HepG2 (cell line): Measurements from ENCODE around the gene RAC3. TPM values are rescaled to one million over a fixed set of nuclear protein-coding genes. Genes with fewer than 3 reads are reported as not detected.

Experiments used
- ATAC-seq: fragments of 200-7000 bp; cut with Tn5 transposase; 3 replicates; pipeline ENCODE4 v1.9.1; 2020; ENCODE audit warnings: mild to moderate bottlenecking, moderate library complexity
- BruUV-seq: library from RNA; stranded (reverse); fragments of 400-500 nt; replicated peaks from 2 replicates; lab custom pipeline; 2021; lab: Mats Ljungman, UMichigan
- CTCF ChIA-PET: fragments of 300-600 bp; formaldehyde crosslinking; extraction: SDS; loops from one replicate; lab custom pipeline; 2021; ENCODE audit warnings: low total read pairs, inconsistent platforms, low intra/inter-chr PET ratio; lab: Yijun Ruan, JAX
- POLR2A ChIA-PET: fragments of 350-600 bp; sonication (Branson Sonifier 250); formaldehyde crosslinking; loops from one replicate; lab custom pipeline; 2020; ENCODE audit warnings: antibody characterized with exemption, inconsistent platforms; lab: Yijun Ruan, JAX
- DNase-seq: peaks from one replicate; pipeline ENCODE4 v3.0.0-alpha.2; 2015; ENCODE audit warnings: low spot score
- FAIRE-seq: peaks from 3 replicates; lab custom pipeline; 2011; peaks lifted over from hg19 to GRCh38; lab: Jason Lieb, UNC
- H2AFZ ChIP-seq: one replicate; pipeline ENCODE4 v1.6.1; 2011; ENCODE audit warnings: low read length, inconsistent platforms
- H3K27ac ChIP-seq: fragments of 300-600 bp; 3 replicates; pipeline ENCODE4 v1.8.0; 2011; ENCODE audit warnings: mixed run types, mild to moderate bottlenecking, mixed read lengths, low read length, inconsistent platforms; ENCODE audit not compliant: insufficient read depth; ENCODE audit errors: extremely low read length
- H3K27me3 ChIP-seq, 2 experiments: fragments of 200-600 bp in 1 of 2; 2 replicates in 1 of 2; 3 replicates in 1 of 2; pipeline versions ENCODE4 v1.6.0 to v1.8.0; 2011; ENCODE audit warnings: low read length in 2 of 2, mild to moderate bottlenecking in 2 of 2, moderate library complexity in 2 of 2, inconsistent platforms in 1 of 2; ENCODE audit not compliant: insufficient read depth in 2 of 2, control insufficient read depth in 1 of 2
- H3K36me3 ChIP-seq, 2 experiments: fragments of 200-600 bp in 1 of 2; replicated peaks in 1 of 2; 2 replicates in 1 of 2; 3 replicates in 1 of 2; pipeline versions ENCODE4 v1.5.1 to v1.8.0; 2011; ENCODE audit warnings: low read length in 2 of 2, inconsistent platforms in 1 of 2; ENCODE audit not compliant: insufficient read depth in 2 of 2, control insufficient read depth in 1 of 2
- H3K4me1 ChIP-seq: 2 replicates; pipeline ENCODE4 v1.5.1; 2012; ENCODE audit warnings: low read length, inconsistent platforms; ENCODE audit not compliant: insufficient read depth
- H3K4me2 ChIP-seq: 2 replicates; pipeline ENCODE4 v1.6.0; 2011; ENCODE audit warnings: low read depth, low read length, inconsistent platforms
- H3K4me3 ChIP-seq, 3 experiments: fragments of 200-600 bp in 1 of 3; sonication (generic), shearing (Covaris generic) in 1 of 3; replicated peaks in 1 of 3; 2 replicates each; pipeline ENCODE4 v1.5.1; 2011 to 2016; ENCODE audit warnings: low read length in 3 of 3, inconsistent platforms in 2 of 3, low read depth in 2 of 3, mild to moderate bottlenecking in 2 of 3, control low read depth in 1 of 3, mixed read lengths in 1 of 3; ENCODE audit not compliant: insufficient read depth in 1 of 3
- H3K79me2 ChIP-seq: one replicate; pipeline ENCODE4 v1.6.1; 2011; ENCODE audit warnings: low read length, inconsistent platforms; ENCODE audit not compliant: insufficient read depth
- H3K9ac ChIP-seq: 2 replicates; pipeline ENCODE4 v1.6.0; 2011; ENCODE audit warnings: mild to moderate bottlenecking, low read depth, low read length, inconsistent platforms; ENCODE audit not compliant: insufficient read depth
- H3K9me3 ChIP-seq: 2 replicates; pipeline ENCODE4 v1.5.1; 2012; ENCODE audit warnings: mild to moderate bottlenecking, low read length
- H4K20me1 ChIP-seq: 2 replicates; pipeline ENCODE4 v1.6.0; 2011; ENCODE audit warnings: inconsistent platforms, mild to moderate bottlenecking, low read length, moderate library complexity; ENCODE audit not compliant: insufficient read depth
- CBX1 ChIP-seq: IDR thresholded peaks from one replicate; pipeline ENCODE4 v1.6.1; 2016; ENCODE audit warnings: antibody characterized with exemption, low read depth
- DMTF1 ChIP-seq: sonication (generic); formaldehyde crosslinking; IDR thresholded peaks from 2 replicates; pipeline ENCODE4 v1.4.0; 2020; ENCODE audit warnings: mild to moderate bottlenecking, missing genetic modification reagents
- DNMT3B ChIP-seq: conservative IDR thresholded peaks from 2 replicates; pipeline ENCODE4 v1.6.1; 2016; ENCODE audit warnings: missing biosample characterization, control low read depth
- HNF4A ChIP-seq: sonication (generic); formaldehyde crosslinking; IDR thresholded peaks from 2 replicates; pipeline ENCODE4 v1.4.0; 2020; ENCODE audit warnings: missing genetic modification reagents
- NR2F6 ChIP-seq, 2 experiments: IDR thresholded peaks; 2 replicates each; pipeline ENCODE4 v1.6.1; 2016; ENCODE audit warnings: antibody characterized with exemption in 1 of 2, mild to moderate bottlenecking in 1 of 2
- PAX8 ChIP-seq: sonication (generic); formaldehyde crosslinking; IDR thresholded peaks from 2 replicates; pipeline ENCODE4 v1.8.0; 2022; ENCODE audit warnings: mild to moderate bottlenecking, missing genetic modification reagents, borderline replicate concordance
- POLR2AphosphoS5 ChIP-seq: IDR thresholded peaks from 2 replicates; pipeline ENCODE4 v1.6.1; 2012; ENCODE audit warnings: low read depth, low read length
- PRPF4 ChIP-seq: fragments of 200-400 bp; formaldehyde crosslinking; IDR thresholded peaks from 2 replicates; pipeline ENCODE4 v1.6.1; 2016; ENCODE audit warnings: low read length, low read depth; ENCODE audit not compliant: poor library complexity, severe bottlenecking
- TCF7 ChIP-seq: sonication (generic); IDR thresholded peaks from 2 replicates; pipeline ENCODE4 v1.6.1; 2016; ENCODE audit warnings: antibody characterized with exemption, low read depth
- ZBTB38 ChIP-seq: sonication (generic); formaldehyde crosslinking; IDR thresholded peaks from 2 replicates; pipeline ENCODE4 v1.5.1; 2020; ENCODE audit warnings: mild to moderate bottlenecking, missing genetic modification reagents
- ZNF138 ChIP-seq: sonication (generic); formaldehyde crosslinking; IDR thresholded peaks from 2 replicates; pipeline ENCODE4 v1.5.0; 2020; ENCODE audit warnings: mild to moderate bottlenecking, low read depth, missing genetic modification reagents
- ZNF281 ChIP-seq: sonication (generic); formaldehyde crosslinking; IDR thresholded peaks from 2 replicates; pipeline ENCODE4 v1.4.0; 2020; ENCODE audit warnings: missing genetic modification reagents, borderline replicate concordance
- ZNF737 ChIP-seq: sonication (generic); formaldehyde crosslinking; IDR thresholded peaks from 2 replicates; pipeline ENCODE4 v1.5.0; 2020; ENCODE audit warnings: missing genetic modification reagents, mild to moderate bottlenecking, borderline replicate concordance
- WGBS: methylation state at CpG from one replicate; pipeline ENCODE4 v1.1.6; 2017; ENCODE audit warnings: low lambda C conversion rate; 5-methylcytosine and 5-hydroxymethylcytosine counted together
- in situ Hi-C: cut with HindIII; loops from 2 replicates; pipeline ENCODE4 v1.10.0; 2017; ENCODE audit warnings: low pct_unique_long_range_greater_than_20kb; ENCODE audit not compliant: extremely low pct_ligation_motif_present
- intact Hi-C: fragments of 100-400 bp; cut with micrococcal nuclease; formaldehyde crosslinking; loops from one replicate; pipeline ENCODE4 v1.10.0; 2022; ENCODE audit not compliant: unreplicated experiment
- polyA plus RNA-seq, 8 experiments: library from polyadenylated mRNA; depleted of rRNA in 3 of 8; stranded (reverse) in 7 of 8; unstranded in 1 of 8; fragments of >200 nt; fragmentation: Illumina TruSeq in 4 of 8; extraction: Trizol in 4 of 8; gene quantifications; 2 replicates each; pipeline versions ENCODE4 v1.2.1 to v1.2.3, GENCODE V29; 2011 to 2016; ENCODE audit warnings: low read depth in 4 of 8, missing spikeins in 1 of 8, mixed read lengths in 1 of 8; ENCODE audit not compliant: insufficient read depth in 1 of 8
- total RNA-seq, 5 experiments: library from RNA; depleted of rRNA; stranded (reverse); fragments of >200 nt; fragmentation: Illumina TruSeq; extraction: Trizol; gene quantifications; 2 replicates each; pipeline ENCODE4 v1.2.3, GENCODE V29; 2016; ENCODE audit warnings: low read depth in 1 of 5

RAC3 gene
- total and polyA plus RNA-seq, 2 of the 13 experiments (the other 11 are each of a cell fraction or from before 2014, with no cell fraction given) = 10.5 to 21.3 TPM

- Histone ChIP-seq H3K9ac (no peak overlapping the region), H3K4me2 (no peak overlapping the region), H3K27ac (no peak overlapping the region), H4K20me1 (peaks cover 8% of the 10 kb centered on the region), H3K4me1 (peaks cover 63% of the 10 kb centered on the region), H3K79me2 (peaks cover 7% of the 10 kb centered on the region), H3K9me3 (no peaks in the 10 kb centered on the region), H3K27me3 (no peaks in the 10 kb centered on the region), H2AFZ (no peak overlapping the region), H3K4me3 (no peak overlapping the region), H3K36me3 (peaks cover 0 to 2% of the 10 kb centered on the region in 2 experiments; a peak in 2 of 5 replicates)
- FAIRE-seq = no peak
- BruUV-seq = no TSS peak
- 65% methylated on average over 17 of the region's 17 CpGs for WGBS
- in situ Hi-C loops = no loop called here
- ChIA-PET CTCF (no interaction called here), POLR2A (interaction anchor here (1.0 kb wide), 1 partner anchor 9 kb away, joined by 3 read pairs; no protein-coding TSS in a partner anchor)
- intact Hi-C loops = no loop called here
- ATAC-seq = no peak
- DNase-seq = no peak
- TF ChIP-seq DMTF1 = no peak
- no peak for TF ChIP-seq PAX8 (CRISPR knock-in tag)
- no peak for TF ChIP-seq ZNF138
- no peak for TF ChIP-seq CBX1
- TF ChIP-seq HNF4A (CRISPR knock-in tag) = peak; percentile 41; the same call in 1 of the 2 replicates
- TF ChIP-seq TCF7 = peak; percentile 21; the same call in 1 of the 2 replicates
- TF ChIP-seq POLR2AphosphoS5 = no peak
- TF ChIP-seq DNMT3B (CRISPR knock-in tag) = no peak
- TF ChIP-seq PRPF4 = peak; percentile 93
- no peak for TF ChIP-seq ZNF281 (CRISPR knock-in tag)
- TF ChIP-seq NR2F6 (IDR thresholded peaks at IDR 0.05) = no peak; the same call in 1 of the 2 replicates
- TF ChIP-seq NR2F6 (CRISPR knock-in tag; IDR thresholded peaks at IDR 0.05) = peak; percentile 51
- TF ChIP-seq ZBTB38 = peak; percentile 72
- TF ChIP-seq ZNF737 (CRISPR knock-in tag) = no peak
Observed at GRCh38 chr17:82041144-82041814, 9.8 kb downstream of the RAC3 start.
